Measurements from ENCODE around the gene INTS15.

INTS15 gene

DNA sequence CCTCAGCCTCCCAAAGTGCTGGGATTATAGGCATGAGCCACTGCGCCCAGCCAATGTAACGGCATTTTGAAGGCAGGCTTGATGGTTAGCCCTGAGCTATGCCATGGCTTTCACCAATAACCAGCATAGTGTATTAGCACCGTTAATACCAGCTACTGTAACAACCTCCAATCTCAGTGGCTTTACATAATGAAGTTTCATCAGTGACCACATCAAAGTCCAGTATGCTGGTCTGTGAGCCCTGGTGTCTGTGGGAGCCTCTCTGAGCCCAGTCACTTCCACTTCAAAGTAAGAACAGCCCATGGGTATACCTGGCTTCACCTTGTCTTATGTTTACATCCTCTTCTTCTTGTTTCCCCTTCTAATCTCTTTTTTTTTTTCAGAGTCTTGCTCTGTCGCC is 24.2 kb upstream of the INTS15 start:
- TF ChIP-seq GATA3 (IDR thresholded peaks at IDR 0.05; ENCODE audit: low read depth, low read length) (no peak), GATA2 (IDR thresholded peaks at IDR 0.05; ENCODE audit: low read depth, low read length) (no peak)

- no peak for TF ChIP-seq GATA3 (IDR thresholded peaks at IDR 0.05; ENCODE audit: low read depth, low read length)
- TF ChIP-seq GATA2 (IDR thresholded peaks at IDR 0.05; ENCODE audit: low read depth, low read length) = no peak
These were observed 21.9 kb upstream of the INTS15 start for GRCh38 chr7:6567886-6568285.

DNA sequence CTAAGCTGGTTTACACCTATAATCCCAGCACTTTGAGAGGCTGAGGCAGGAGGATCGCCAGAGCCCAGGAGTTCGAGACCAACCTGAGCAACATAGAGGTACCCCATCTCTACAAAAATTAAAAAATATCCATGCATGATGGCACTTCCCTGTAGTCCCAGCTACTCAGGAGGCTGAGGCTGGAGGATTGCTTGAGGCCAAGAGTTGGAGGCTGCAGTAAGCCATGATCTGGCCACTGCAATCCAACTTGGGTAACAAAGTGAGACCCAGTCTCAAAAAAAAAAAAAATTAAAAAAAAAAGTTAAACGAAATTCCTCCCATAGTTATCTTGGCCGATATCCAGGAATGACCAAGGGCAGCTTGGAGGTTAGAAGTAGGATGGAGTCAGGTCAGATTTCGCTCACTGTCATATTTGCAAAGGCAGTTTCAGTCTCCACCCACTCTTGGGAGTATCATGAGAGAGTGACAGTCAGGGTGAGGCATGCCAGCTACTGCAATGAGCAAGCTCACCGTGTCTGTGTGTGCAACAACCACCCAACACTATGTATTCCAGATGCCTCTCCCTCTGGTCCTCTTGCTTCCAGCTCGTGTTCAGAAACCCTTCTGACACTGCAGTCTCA is 18.6 kb upstream of the INTS15 start:
- TF ChIP-seq GATA2 (IDR thresholded peaks at IDR 0.05; ENCODE audit: low read depth, low read length) = no peak
- no peak for TF ChIP-seq GATA3 (IDR thresholded peaks at IDR 0.05; ENCODE audit: low read depth, low read length)

GRCh38 chr7:6575281-6576023 is 14.4 kb upstream of the INTS15 start:
- TF ChIP-seq GATA3 (IDR thresholded peaks at IDR 0.05; ENCODE audit: low read depth, low read length) (no peak), GATA2 (IDR thresholded peaks at IDR 0.05; ENCODE audit: low read depth, low read length) (no peak)

DNA sequence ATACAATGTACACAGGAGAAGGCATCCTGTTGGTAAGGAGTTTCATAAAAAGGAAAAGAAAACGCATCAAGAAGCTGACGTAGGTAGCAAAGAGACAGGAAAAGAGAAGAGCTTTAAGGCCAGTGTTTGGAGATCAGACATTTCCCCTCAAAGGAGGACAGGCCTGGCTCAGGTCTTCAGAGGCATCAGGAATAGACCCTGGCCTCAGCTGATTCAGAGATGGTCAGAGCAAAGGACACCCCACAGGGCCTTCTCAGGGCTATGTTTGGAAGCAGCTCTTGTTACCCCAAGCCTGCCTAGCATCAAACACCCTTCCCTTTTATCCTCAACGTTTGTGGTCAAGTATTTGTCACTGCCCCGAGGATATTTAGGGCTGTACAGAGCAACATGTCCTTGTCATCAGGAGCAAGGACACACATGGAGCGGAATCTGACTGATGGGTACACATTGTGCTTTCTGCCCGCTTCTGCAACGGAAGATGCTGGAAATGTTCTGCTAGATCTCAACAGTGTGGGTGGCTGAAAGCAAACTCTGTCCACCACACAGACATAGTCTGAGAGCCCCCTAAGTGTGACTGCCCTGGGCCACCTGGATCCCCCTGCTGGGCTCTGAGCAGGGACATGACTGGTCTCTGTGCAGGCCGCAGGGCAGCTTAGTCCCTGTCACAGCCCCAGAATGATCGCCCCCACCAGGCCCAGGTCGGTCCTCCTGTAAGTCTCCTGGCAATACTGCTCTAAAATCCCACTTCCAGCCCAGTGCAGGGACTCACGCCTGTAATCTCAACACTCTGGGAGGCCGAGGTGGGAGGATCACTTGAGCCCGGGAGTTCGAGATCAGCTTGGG is 13.6 kb upstream of the INTS15 start:
- no peak for TF ChIP-seq GATA2 (IDR thresholded peaks at IDR 0.05; ENCODE audit: low read depth, low read length)
- no peak for TF ChIP-seq GATA3 (IDR thresholded peaks at IDR 0.05; ENCODE audit: low read depth, low read length)

DNA sequence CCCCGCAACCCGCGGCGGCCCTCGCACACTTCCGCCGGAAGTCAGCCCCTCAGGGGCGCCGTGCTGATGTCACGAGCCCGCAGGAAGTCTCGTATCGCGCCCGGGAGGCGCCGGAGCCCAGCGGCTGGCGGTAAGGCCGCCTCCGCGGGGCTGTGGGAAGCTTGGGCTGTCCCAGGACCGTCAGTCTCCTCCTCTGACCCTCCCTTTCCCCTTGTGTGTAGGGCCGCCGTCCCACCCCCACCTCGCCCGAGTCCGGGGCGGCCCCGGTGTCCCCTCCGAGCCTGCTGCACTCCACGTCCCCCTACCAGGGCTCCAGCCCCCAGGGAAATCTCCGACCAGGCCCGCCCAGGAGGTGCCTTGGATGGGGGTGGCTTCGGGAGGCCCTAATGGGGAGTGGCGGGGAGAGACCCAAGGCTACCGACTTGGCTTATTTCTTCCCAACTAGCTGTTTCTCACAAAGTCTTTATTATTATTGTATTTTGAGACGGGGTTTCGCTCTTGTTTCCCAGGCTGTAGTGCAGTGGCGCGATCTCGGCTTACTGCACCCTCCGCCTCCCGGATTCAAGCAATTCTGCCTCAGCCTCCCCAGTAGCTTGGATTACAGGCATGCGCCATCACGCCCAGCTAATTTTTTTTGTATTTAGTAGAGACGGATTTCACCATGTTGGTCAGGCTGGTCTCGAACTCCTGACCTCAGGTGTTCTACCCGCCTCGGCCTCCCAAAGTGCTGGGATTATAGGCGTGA is 12.3 kb upstream of the INTS15 start, which contains the start of gene ZDHHC4:
ZDHHC4 (plus strand) TSS at position 86 of the 745 bp plus-strand sequence. CDS start 3,108 bp downstream, outside the sequence.
- TF ChIP-seq GATA2 (IDR thresholded peaks at IDR 0.05; ENCODE audit: low read depth, low read length) (no peak), GATA3 (IDR thresholded peaks at IDR 0.05; ENCODE audit: low read depth, low read length) (no peak)

DNA sequence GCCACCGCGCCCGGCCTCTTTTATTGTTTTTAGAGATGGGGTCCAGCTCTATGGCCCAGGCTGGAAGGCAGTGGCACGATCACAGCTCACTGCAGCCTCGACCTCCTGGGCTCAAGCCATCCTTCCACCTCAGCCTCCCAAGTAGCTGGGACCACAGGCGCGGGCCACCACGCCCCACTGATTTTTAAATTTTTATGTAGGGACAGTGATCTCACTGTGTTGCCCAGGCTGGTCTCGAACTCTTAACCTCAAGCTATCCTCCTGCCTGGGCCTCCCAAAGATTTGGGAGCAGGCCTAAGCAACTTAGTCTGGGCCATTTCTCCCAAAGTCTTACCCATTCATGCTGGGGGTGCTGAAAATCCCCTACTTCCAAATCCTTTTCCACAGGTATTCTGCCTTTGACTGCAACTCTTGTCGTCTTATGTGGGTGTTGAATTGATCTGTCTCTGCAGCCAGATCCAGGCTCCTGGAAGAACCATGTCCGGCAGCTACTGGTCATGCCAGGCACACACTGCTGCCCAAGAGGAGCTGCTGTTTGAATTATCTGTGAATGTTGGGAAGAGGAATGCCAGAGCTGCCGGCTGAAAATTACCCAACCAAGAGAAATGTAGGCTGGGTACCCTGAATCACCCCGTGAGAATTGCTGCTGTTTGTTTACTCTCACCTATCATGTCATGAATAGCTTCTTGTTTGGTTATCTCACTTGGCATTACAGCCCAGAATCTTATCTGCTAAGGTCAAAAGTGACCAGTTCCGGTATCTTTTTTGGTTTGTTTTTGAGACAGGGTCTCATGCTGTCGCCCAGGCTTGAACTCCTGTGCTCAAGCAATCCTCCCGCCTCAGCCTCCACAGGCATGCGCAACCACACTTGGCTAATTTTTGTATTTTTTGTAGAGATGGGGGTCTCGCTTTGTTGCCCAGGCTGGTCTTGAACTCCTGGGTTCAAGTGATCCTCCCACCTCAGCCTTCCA is 11.4 kb upstream of the INTS15 start:
- TF ChIP-seq GATA3 (IDR thresholded peaks at IDR 0.05; ENCODE audit: low read depth, low read length) (no peak), GATA2 (IDR thresholded peaks at IDR 0.05; ENCODE audit: low read depth, low read length) (no peak)

- TF ChIP-seq GATA2 (IDR thresholded peaks at IDR 0.05; ENCODE audit: low read depth, low read length) (no peak), GATA3 (IDR thresholded peaks at IDR 0.05; ENCODE audit: low read depth, low read length) (no peak)
These were observed 10.4 kb upstream of the INTS15 start for GRCh38 chr7:6579446-6579845.

GRCh38 chr7:6588566-6588965 is 1.3 kb upstream of the INTS15 start:
- TF ChIP-seq GATA3 (IDR thresholded peaks at IDR 0.05; ENCODE audit: low read depth, low read length) (no peak), GATA2 (IDR thresholded peaks at IDR 0.05; ENCODE audit: low read depth, low read length) (no peak)

- TF ChIP-seq GATA3 (IDR thresholded peaks at IDR 0.05; ENCODE audit: low read depth, low read length) = no peak
- no peak for TF ChIP-seq GATA2 (IDR thresholded peaks at IDR 0.05; ENCODE audit: low read depth, low read length)
These were observed 531 bp upstream of the INTS15 start for GRCh38 chr7:6589151-6589828.

GRCh38 chr7:6590645-6591110 is 857 bp downstream of the INTS15 start:
- no peak for TF ChIP-seq GATA3 (IDR thresholded peaks at IDR 0.05; ENCODE audit: low read depth, low read length)
- TF ChIP-seq GATA2 (IDR thresholded peaks at IDR 0.05; ENCODE audit: low read depth, low read length) = no peak

- TF ChIP-seq GATA3 (IDR thresholded peaks at IDR 0.05; ENCODE audit: low read depth, low read length) (no peak), GATA2 (IDR thresholded peaks at IDR 0.05; ENCODE audit: low read depth, low read length) (no peak)
These were observed 10.3 kb downstream of the INTS15 start for GRCh38 chr7:6600093-6600492.

Measured in SH-SY5Y (cell line).